HCT116 (cell line): ENCODE measurements around the gene MYOZ2. TPM values are rescaled to one million over a fixed set of nuclear protein-coding genes. Genes with fewer than 3 reads are reported as not detected.
A peak's percentile ranks its signal among the peaks of the same experiment; 100 is the strongest.

Source experiments
- ATAC-seq: fragments of 200-7000 bp; cut with Tn5 transposase; 2 replicates; pipeline ENCODE4 v1.9.1; 2020; ENCODE audit warnings: mild to moderate bottlenecking, moderate library complexity
- BruUV-seq: library from RNA; stranded (reverse); fragments of 400-500 nt; replicated peaks from 2 replicates; lab custom pipeline; 2021; lab: Mats Ljungman, UMichigan
- CTCF ChIA-PET: fragments of 300-600 bp; sonication (Branson Sonifier 250); formaldehyde crosslinking; loops from one replicate; lab custom pipeline; 2021; ENCODE audit warnings: antibody characterized with exemption; lab: Charles Lee
- POLR2A ChIA-PET: fragments of 300-600, 350-600 bp; sonication (Branson Sonifier 250); formaldehyde crosslinking; loops from one replicate; lab custom pipeline; 2021; ENCODE audit warnings: antibody characterized with exemption; lab: Charles Lee
- RAD21 ChIA-PET, 2 experiments: fragments of 300-600 bp; sonication (Branson Sonifier 250); formaldehyde crosslinking; loops; one replicate each; lab custom pipeline; 2023; ENCODE audit warnings: low total read pairs in 2 of 2; ENCODE audit not compliant: uncharacterized antibody in 2 of 2, unreplicated experiment in 2 of 2, low non-redundant PET in 1 of 2; lab: Charles Lee
- DNase-seq: peaks from one replicate; pipeline ENCODE4 v3.0.0-alpha.2; 2010; ENCODE audit warnings: low read depth, low spot score
- H2AFZ ChIP-seq: fragments of 200-600 bp; shearing (Covaris generic), sonication (generic); 2 replicates; pipeline ENCODE4 v1.6.1; 2017; ENCODE audit warnings: low read depth, mixed run types, mixed read lengths, antibody characterized with exemption, low read length; ENCODE audit not compliant: poor library complexity, severe bottlenecking
- H3K27ac ChIP-seq: 2 replicates; pipeline ENCODE4 v1.5.1; 2012; ENCODE audit warnings: low read depth, low read length
- H3K27me3 ChIP-seq: fragments of 200-600 bp; sonication (generic); 2 replicates; pipeline ENCODE4 v1.6.1; 2016; ENCODE audit warnings: mixed run types, low read length, mixed read lengths; ENCODE audit not compliant: insufficient read depth
- H3K36me3 ChIP-seq, 2 experiments: fragments of 200-500 bp in 1 of 2; fragments of 200-600 bp in 1 of 2; sonication (Bioruptor generic) in 1 of 2; sonication (generic) in 1 of 2; 2 replicates each; pipeline versions ENCODE4 v1.5.1 to v1.6.1; 2014 to 2016; ENCODE audit warnings: low read length in 2 of 2, inconsistent platforms in 1 of 2, mixed read lengths in 1 of 2, mixed run types in 1 of 2; ENCODE audit not compliant: insufficient read depth in 2 of 2, control insufficient read depth in 1 of 2
- H3K4me1 ChIP-seq, 2 experiments: fragments of 200-600 bp in 1 of 2; sonication (generic) in 1 of 2; 2 replicates each; pipeline versions ENCODE4 v1.5.1 to v1.6.1; 2012 to 2017; ENCODE audit warnings: low read length in 2 of 2, inconsistent platforms in 1 of 2, mild to moderate bottlenecking in 1 of 2, mixed read lengths in 1 of 2, mixed run types in 1 of 2, moderate library complexity in 1 of 2; ENCODE audit not compliant: insufficient read depth in 2 of 2, control insufficient read depth in 1 of 2
- H3K4me2 ChIP-seq: fragments of 200-600 bp; sonication (generic); 2 replicates; pipeline ENCODE4 v1.6.1; 2017; ENCODE audit warnings: mixed run types, low read length, mixed read lengths
- H3K4me3 ChIP-seq, 2 experiments: fragments of 200-600 bp in 1 of 2; sonication (generic) in 1 of 2; replicated peaks in 1 of 2; 2 replicates each; pipeline ENCODE4 v1.5.1; 2011 to 2016; ENCODE audit warnings: low read length in 2 of 2, control low read depth in 1 of 2, low read depth in 1 of 2, mild to moderate bottlenecking in 1 of 2, mixed read lengths in 1 of 2, mixed run types in 1 of 2
- H3K79me2 ChIP-seq: fragments of 200-600 bp; sonication (generic); 2 replicates; pipeline ENCODE4 v1.6.1; 2017; ENCODE audit warnings: mild to moderate bottlenecking, mixed run types, low read length, moderate library complexity, mixed read lengths; ENCODE audit not compliant: insufficient read depth
- H3K9ac ChIP-seq: fragments of 200-600 bp; sonication (generic); 2 replicates; pipeline ENCODE4 v1.6.1; 2016; ENCODE audit warnings: low read length, mixed read lengths
- H3K9me2 ChIP-seq: fragments of 200-600 bp; sonication (generic), shearing (Covaris generic); 2 replicates; pipeline ENCODE4 v1.6.1; 2017; ENCODE audit warnings: mixed run types, mild to moderate bottlenecking, moderate library complexity; ENCODE audit not compliant: insufficient read depth
- H3K9me3 ChIP-seq, 2 experiments: fragments of 200-500 bp in 1 of 2; fragments of 200-600 bp in 1 of 2; sonication (Bioruptor generic) in 1 of 2; sonication (generic) in 1 of 2; 2 replicates each; pipeline ENCODE4 v1.6.1; 2014 to 2017; ENCODE audit warnings: low read length in 2 of 2, mixed read lengths in 2 of 2, inconsistent platforms in 1 of 2, low read depth in 1 of 2, mild to moderate bottlenecking in 1 of 2, mixed run types in 1 of 2, moderate library complexity in 1 of 2; ENCODE audit not compliant: control insufficient read depth in 1 of 2, insufficient read depth in 1 of 2
- H4K20me1 ChIP-seq: fragments of 200-600 bp; sonication (generic), shearing (Covaris generic); 2 replicates; pipeline ENCODE4 v1.6.1; 2017; ENCODE audit warnings: mixed run types, mild to moderate bottlenecking, moderate library complexity; ENCODE audit not compliant: insufficient read depth
- CBX3 ChIP-seq: IDR thresholded peaks from 2 replicates; pipeline ENCODE4 v1.6.1; 2012; ENCODE audit warnings: low read depth
- CEBPB ChIP-seq: IDR thresholded peaks from 2 replicates; pipeline ENCODE4 v1.6.1; 2012; ENCODE audit warnings: low read depth
- EZH2 ChIP-seq: fragments of 200-600 bp; sonication (generic); IDR thresholded peaks from 2 replicates; pipeline ENCODE4 v1.6.1; 2017; ENCODE audit warnings: antibody characterized with exemption, mixed run types
- EZH2phosphoT487 ChIP-seq: fragments of 200-600 bp; IDR thresholded peaks from 2 replicates; pipeline ENCODE4 v1.6.1; 2018; ENCODE audit warnings: antibody characterized with exemption, borderline replicate concordance
- FOSL1 ChIP-seq: IDR thresholded peaks from 2 replicates; pipeline ENCODE4 v1.6.1; 2012; ENCODE audit warnings: low read depth
- JUND ChIP-seq: IDR thresholded peaks from 2 replicates; pipeline ENCODE4 v1.6.1; 2012
- POLR2AphosphoS5 ChIP-seq: IDR thresholded peaks from 2 replicates; pipeline ENCODE4 v1.6.1; 2011; ENCODE audit warnings: mild to moderate bottlenecking, low read depth, low read length, moderate library complexity
- RAD21 ChIP-seq: IDR thresholded peaks from 2 replicates; pipeline ENCODE4 v1.6.1; 2012; ENCODE audit warnings: low read depth, mild to moderate bottlenecking
- SIN3A ChIP-seq: IDR thresholded peaks from 2 replicates; pipeline ENCODE4 v1.6.1; 2012; ENCODE audit warnings: low read depth
- SRF ChIP-seq: IDR thresholded peaks from 2 replicates; pipeline ENCODE4 v1.6.1; 2012; ENCODE audit warnings: low read depth
- ZFX ChIP-seq: fragments of 450-650 bp; IDR thresholded peaks from 2 replicates; pipeline ENCODE4 v1.6.1; 2017
- intact Hi-C: fragments of 100-400 bp; cut with micrococcal nuclease; formaldehyde crosslinking; loops from 2 replicates; pipeline ENCODE4 v1.10.0; 2022
- total RNA-seq: library from RNA; stranded (reverse); gene quantifications from one replicate; pipeline ENCODE4 v1.2.1, GENCODE V29; 2021; ENCODE audit not compliant: unreplicated experiment
- TF ChIP-seq, protein P1 (sequence below), 3 experiments: fragments of 200-600 bp in 1 of 3; sonication (generic) in 1 of 3; IDR thresholded peaks in 2 of 3; conservative IDR thresholded peaks in 1 of 3; 2 replicates each; pipeline ENCODE4 v1.5.1; 2012 to 2017; ENCODE audit warnings: low read depth in 2 of 3, low read length in 2 of 3, antibody characterized with exemption in 1 of 3, borderline replicate concordance in 1 of 3, control low read depth in 1 of 3, mild to moderate bottlenecking in 1 of 3, mixed read lengths in 1 of 3, mixed run types in 1 of 3, moderate library complexity in 1 of 3; ENCODE audit not compliant: insufficient read depth in 1 of 3
- TF ChIP-seq, protein P2 (sequence below): IDR thresholded peaks from 2 replicates; pipeline ENCODE4 v1.6.1; 2012

The MYOZ2 gene
- total RNA-seq, 1 experiment from 2014 or later: not detected

DNA sequence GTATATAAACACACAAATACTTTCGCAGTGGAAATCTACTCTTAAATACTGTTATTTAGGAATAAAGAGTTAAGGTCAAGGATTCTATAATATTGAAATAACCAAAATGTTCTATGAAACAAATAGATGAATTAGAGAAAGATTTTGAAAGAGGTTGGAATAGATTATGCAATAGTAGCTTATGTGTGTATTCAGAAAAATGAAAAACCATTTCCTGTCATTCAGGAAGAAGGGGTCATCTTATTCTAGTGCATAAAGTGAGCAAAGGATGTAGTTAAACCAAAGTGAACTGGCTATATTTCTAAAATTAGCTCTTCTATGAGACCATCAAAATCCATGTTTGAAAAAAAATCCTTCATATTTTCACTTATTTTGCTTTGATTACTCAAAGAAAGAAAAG lies 30.0 kb upstream of the MYOZ2 start:
- CTCF ChIA-PET: interaction anchor here (0.9 kb wide), 1 partner anchor 19 kb away, joined by 3 read pairs; no protein-coding TSS in a partner anchor
- H2AFZ ChIP-seq: peak overlapping the region; percentile 10
- ATAC-seq: no peak
- DNase-seq: no peak
- no peaks in the 10 kb centered on the region for H3K9me2 ChIP-seq
- no peak overlapping the region for H3K27ac ChIP-seq
- H3K4me3 ChIP-seq: no peak overlapping the region
- no peaks in the 10 kb centered on the region for H3K9me3 ChIP-seq
- H3K4me2 ChIP-seq: no peak overlapping the region
- RAD21 ChIA-PET: no interaction called here
- intact Hi-C loops: no loop called here
- H3K36me3 ChIP-seq: no peaks in the 10 kb centered on the region
- H3K4me1 ChIP-seq: peaks cover 3 to 23% of the 10 kb centered on the region in 2 experiments; a peak in 3 of 4 replicates
- POLR2A ChIA-PET: no interaction called here
- no peaks in the 10 kb centered on the region for H3K27me3 ChIP-seq
- no peaks in the 10 kb centered on the region for H3K79me2 ChIP-seq
- no peaks in the 10 kb centered on the region for H4K20me1 ChIP-seq
- BruUV-seq: no TSS peak
- no peak overlapping the region for H3K9ac ChIP-seq
- TF ChIP-seq FOSL1 (no peak), EZH2 (no peak)
- TF ChIP-seq, protein P1, sequence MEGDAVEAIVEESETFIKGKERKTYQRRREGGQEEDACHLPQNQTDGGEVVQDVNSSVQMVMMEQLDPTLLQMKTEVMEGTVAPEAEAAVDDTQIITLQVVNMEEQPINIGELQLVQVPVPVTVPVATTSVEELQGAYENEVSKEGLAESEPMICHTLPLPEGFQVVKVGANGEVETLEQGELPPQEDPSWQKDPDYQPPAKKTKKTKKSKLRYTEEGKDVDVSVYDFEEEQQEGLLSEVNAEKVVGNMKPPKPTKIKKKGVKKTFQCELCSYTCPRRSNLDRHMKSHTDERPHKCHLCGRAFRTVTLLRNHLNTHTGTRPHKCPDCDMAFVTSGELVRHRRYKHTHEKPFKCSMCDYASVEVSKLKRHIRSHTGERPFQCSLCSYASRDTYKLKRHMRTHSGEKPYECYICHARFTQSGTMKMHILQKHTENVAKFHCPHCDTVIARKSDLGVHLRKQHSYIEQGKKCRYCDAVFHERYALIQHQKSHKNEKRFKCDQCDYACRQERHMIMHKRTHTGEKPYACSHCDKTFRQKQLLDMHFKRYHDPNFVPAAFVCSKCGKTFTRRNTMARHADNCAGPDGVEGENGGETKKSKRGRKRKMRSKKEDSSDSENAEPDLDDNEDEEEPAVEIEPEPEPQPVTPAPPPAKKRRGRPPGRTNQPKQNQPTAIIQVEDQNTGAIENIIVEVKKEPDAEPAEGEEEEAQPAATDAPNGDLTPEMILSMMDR (IDR thresholded peaks at IDR 0.05 in 2 of 3, conservative IDR thresholded peaks at IDR 0.05 in 1 of 3; ENCODE audit: borderline replicate concordance in 1 of 3, insufficient read depth in 1 of 3, low read depth in 2 of 3, low read length in 2 of 3): no peak
- TF ChIP-seq, all 23 proteins: peak for 0

DNA sequence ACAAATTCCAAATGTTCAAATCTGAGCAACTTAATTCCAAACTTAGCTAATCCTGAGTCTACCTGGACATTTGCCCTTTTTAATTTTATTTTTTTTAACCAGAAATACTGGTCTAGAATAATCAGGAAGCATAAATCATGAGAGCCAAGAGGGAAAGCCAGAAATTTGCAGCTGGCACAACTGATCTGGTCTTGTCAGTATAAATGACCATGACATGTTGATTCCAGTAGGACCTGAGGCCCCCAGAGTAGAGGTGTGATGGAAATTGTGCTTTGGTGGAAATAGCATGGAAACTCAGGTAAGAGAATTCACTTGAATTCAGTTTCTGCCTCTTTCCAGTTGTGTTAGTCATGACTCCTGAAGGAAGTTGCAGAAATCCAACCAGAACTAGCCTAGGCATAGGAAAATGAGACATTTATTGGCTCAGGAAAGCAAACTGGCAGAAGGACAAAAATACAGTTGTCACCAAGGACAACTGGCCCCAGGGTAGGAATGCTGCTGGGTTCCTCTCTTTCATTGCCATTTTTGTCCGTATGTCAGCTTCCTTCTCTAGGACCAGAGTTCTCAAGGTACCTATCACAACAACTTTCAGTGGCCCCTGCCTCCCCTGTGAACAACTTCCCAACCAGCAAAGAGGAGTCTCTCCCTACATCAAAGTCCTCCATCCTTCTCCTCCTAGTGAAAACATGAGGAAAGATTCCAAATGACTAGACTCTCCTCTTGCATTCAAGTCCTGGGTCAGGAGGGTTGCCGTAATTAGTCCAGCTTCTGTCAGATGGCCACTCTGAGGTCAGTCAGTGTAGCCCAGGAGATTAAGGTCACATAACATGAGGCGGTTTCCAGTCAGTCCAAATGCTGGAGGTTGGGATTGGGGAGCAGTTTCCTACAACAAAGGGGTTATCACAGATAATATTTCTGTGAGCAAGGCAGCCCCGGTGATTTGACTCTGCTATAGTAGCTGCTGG lies 29.3 kb upstream of the MYOZ2 start:
- H3K4me1 ChIP-seq: peaks cover 3 to 23% of the 10 kb centered on the region in 2 experiments; a peak in 3 of 4 replicates
- no peak for ATAC-seq
- H3K9me2 ChIP-seq: no peaks in the 10 kb centered on the region
- no peaks in the 10 kb centered on the region for H3K36me3 ChIP-seq
- intact Hi-C loops: no loop called here
- ChIA-PET RAD21 (no interaction called here), POLR2A (interaction anchor here (1.2 kb wide), 1 partner anchor 107 kb away, joined by 3 read pairs; the partner anchor contains the start of gene USP53), CTCF (interaction anchor here (0.9 kb wide), 1 partner anchor 20 kb away, joined by 3 read pairs; no protein-coding TSS in a partner anchor)
- no peak overlapping the region for H3K9ac ChIP-seq
- no peaks in the 10 kb centered on the region for H3K27me3 ChIP-seq
- H3K27ac ChIP-seq: no peak overlapping the region
- H3K4me2 ChIP-seq: no peak overlapping the region
- no peaks in the 10 kb centered on the region for H4K20me1 ChIP-seq
- no peaks in the 10 kb centered on the region for H3K79me2 ChIP-seq
- H3K9me3 ChIP-seq: no peaks in the 10 kb centered on the region
- TF ChIP-seq, protein P2, sequence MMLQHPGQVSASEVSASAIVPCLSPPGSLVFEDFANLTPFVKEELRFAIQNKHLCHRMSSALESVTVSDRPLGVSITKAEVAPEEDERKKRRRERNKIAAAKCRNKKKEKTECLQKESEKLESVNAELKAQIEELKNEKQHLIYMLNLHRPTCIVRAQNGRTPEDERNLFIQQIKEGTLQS: no peak
- no peak for TF ChIP-seq POLR2AphosphoS5
- no peak for TF ChIP-seq JUND
- no peak for TF ChIP-seq SRF
- no peak for TF ChIP-seq CBX3
- no peak for TF ChIP-seq RAD21
- TF ChIP-seq ZFX: no peak
- TF ChIP-seq EZH2phosphoT487: no peak
- no peak for TF ChIP-seq FOSL1
- TF ChIP-seq CEBPB: no peak
- no peak for TF ChIP-seq SIN3A
- no TSS peak for BruUV-seq
- DNase-seq: no peak
- H2AFZ ChIP-seq: peak overlapping the region; percentile 56
- no peak overlapping the region for H3K4me3 ChIP-seq
